Measurements from ENCODE around the gene BSN.
A peak's percentile ranks its signal among the peaks of the same experiment; 100 is the strongest.
"Not testable (repeated sequence)": the region's sequence is repeated elsewhere in the genome, so short reads cannot be mapped to it uniquely, and the experiment has no call there.

BSN gene

GRCh38 chr3:49535971-49536874, 18.1 kb upstream of the BSN start:
- no peak for DNase-seq

GRCh38 chr3:49536875-49537533, 17.3 kb upstream of the BSN start:
- no peak for DNase-seq

GRCh38 chr3:49539659-49540560, 14.4 kb upstream of the BSN start:
- peak; percentile 97 for DNase-seq

GRCh38 chr3:49552087-49552486, 2.2 kb upstream of the BSN start:
- DNase-seq, result no peak

GRCh38 chr3:49553324-49553691, 969 bp upstream of the BSN start:
- no peak for DNase-seq

GRCh38 chr3:49554633-49555265, 472 bp downstream of the BSN start:
- peak; percentile 67 for DNase-seq

GRCh38 chr3:49556500-49557275, 2.4 kb downstream of the BSN start:
- DNase-seq, result no peak

GRCh38 chr3:49563040-49563578, 8.8 kb downstream of the BSN start:
- no peak for DNase-seq

GRCh38 chr3:49563766-49564165, 9.5 kb downstream of the BSN start:
- DNase-seq, result no peak

- no peak for DNase-seq
Observed at GRCh38 chr3:49566312-49566711, 12.0 kb downstream of the BSN start.

- DNase-seq, result no peak
Observed at GRCh38 chr3:49567406-49567805, 13.1 kb downstream of the BSN start.

GRCh38 chr3:49568965-49569364, 14.7 kb downstream of the BSN start:
- no peak for DNase-seq

GRCh38 chr3:49570028-49570654, 15.9 kb downstream of the BSN start:
- DNase-seq, result no peak

GRCh38 chr3:49582177-49582576, 27.9 kb downstream of the BSN start:
- no peak for DNase-seq

- not testable (repeated sequence) for DNase-seq
Observed at GRCh38 chr3:49585261-49585755, 31.0 kb downstream of the BSN start.

GRCh38 chr3:49591615-49592014, 37.3 kb downstream of the BSN start:
- no peak for DNase-seq

- no peak for DNase-seq
Observed at GRCh38 chr3:49593041-49593440, 38.8 kb downstream of the BSN start.

- no peak for DNase-seq
Observed at GRCh38 chr3:49600781-49601180, 46.5 kb downstream of the BSN start.

GRCh38 chr3:49601358-49602048, 47.2 kb downstream of the BSN start:
- no peak for DNase-seq

- no peak for DNase-seq
Observed at GRCh38 chr3:49602049-49602554, 47.8 kb downstream of the BSN start.

Measured in activated CD4-positive, CD25-positive, alpha-beta regulatory T cell treated with anti-CD3 and anti-CD28 coated beads, Interleukin-2, amount 50 U/mL, for 72 hours (primary cell).